ENCODE measurements around the gene GSE1. TPM values are rescaled to one million over a fixed set of nuclear protein-coding genes. Genes with fewer than 3 reads are reported as not detected.

The GSE1 gene
- total and polyA plus RNA-seq, 9 of the 15 experiments (the other 6 are each of a cell fraction or from before 2014, with no cell fraction given): 12.2 to 244 (median 57.9) TPM

- TF ChIP-seq ZNF644 (tag; IDR thresholded peaks at IDR 0.05; ENCODE audit: low read depth) (no peak), PCBP2 (IDR thresholded peaks at IDR 0.05; ENCODE audit: low read depth, low read length, poor library complexity, severe bottlenecking) (no peak), CGGBP1 (CRISPR knock-in tag; IDR thresholded peaks at IDR 0.05) (no peak), ZFPM2 (CRISPR knock-in tag; IDR thresholded peaks at IDR 0.05) (no peak), ZNF277 (CRISPR knock-in tag; IDR thresholded peaks at IDR 0.05; ENCODE audit: borderline replicate concordance) (no peak), TEAD1 (CRISPR knock-in tag; IDR thresholded peaks at IDR 0.05) (no peak; a peak in 1 of 4 replicates), EZH2 (IDR thresholded peaks at IDR 0.05; ENCODE audit: borderline replicate concordance, low read depth, low read length) (no peak), MEIS2 (IDR thresholded peaks at IDR 0.05; ENCODE audit: partially characterized antibody) (peak; percentile 63), DDX20 (tag; IDR thresholded peaks at IDR 0.05; ENCODE audit: low read depth) (no peak), ZNF224 (CRISPR knock-in tag; IDR thresholded peaks at IDR 0.05) (no peak), ILF3 (IDR thresholded peaks at IDR 0.05; ENCODE audit: borderline replicate concordance) (no peak), ZNF518B (CRISPR knock-in tag; IDR thresholded peaks at IDR 0.05) (no peak), NCOA2 (IDR thresholded peaks at IDR 0.05; ENCODE audit: partially characterized antibody in 2 of 2) (no peak), CBX1 (IDR thresholded peaks at IDR 0.05; ENCODE audit: low read depth) (no peak), HES1 (IDR thresholded peaks at IDR 0.05; ENCODE audit: low read depth) (0 out of 2 replicates have a peak, but pooled peaks have one; percentile 8), SAFB2 (IDR thresholded peaks at IDR 0.05; ENCODE audit: borderline replicate concordance, low read depth, low read length, severe bottlenecking) (no peak), ZNF184 (CRISPR knock-in tag; IDR thresholded peaks at IDR 0.05) (no peak), ATF6 (CRISPR knock-in tag; IDR thresholded peaks at IDR 0.05) (no peak), SP2 (IDR thresholded peaks at IDR 0.05; ENCODE audit: extremely low read depth, low read depth, low read length, poor library complexity, severe bottlenecking) (no peak)
Measured at GRCh38 chr16:85569615-85570212, 43.4 kb upstream of the GSE1 start (continued).
